GM12878 (cell line): ENCODE data around the gene ADGRD1. TPM values are rescaled to one million over a fixed set of nuclear protein-coding genes. Genes with fewer than 3 reads are reported as not detected.

Experiments
- CHD1 ChIP-seq: IDR thresholded peaks from 2 replicates; pipeline ENCODE4 v1.6.1; 2012; ENCODE audit warnings: low read depth, low read length, improper control_type of control experiment
- CREB1 ChIP-seq: IDR thresholded peaks from 2 replicates; pipeline ENCODE4 v1.6.1; 2012; ENCODE audit warnings: low read depth, mild to moderate bottlenecking, inconsistent platforms
- CREM ChIP-seq: IDR thresholded peaks from 2 replicates; pipeline ENCODE4 v1.6.1; 2014; ENCODE audit warnings: antibody characterized with exemption, low read depth
- DPF2 ChIP-seq: fragments of 450-650 bp; IDR thresholded peaks from 2 replicates; pipeline ENCODE4 v1.6.1; 2017; ENCODE audit warnings: mild to moderate bottlenecking
- E2F8 ChIP-seq: fragments of 450-650 bp; IDR thresholded peaks from 2 replicates; pipeline ENCODE4 v1.6.1; 2018; ENCODE audit warnings: mild to moderate bottlenecking, low read depth, moderate library complexity; ENCODE audit not compliant: partially characterized antibody
- KDM1A ChIP-seq: fragments of 200-600 bp; sonication (generic); IDR thresholded peaks from 2 replicates; pipeline ENCODE4 v1.6.1; 2016; ENCODE audit warnings: borderline replicate concordance
- NFYB ChIP-seq: IDR thresholded peaks from 2 replicates; pipeline ENCODE4 v1.6.1; 2011; ENCODE audit warnings: low read depth, mild to moderate bottlenecking, low read length, improper control_type of control experiment, moderate library complexity; ENCODE audit not compliant: insufficient read depth
- NRF1 ChIP-seq: conservative IDR thresholded peaks from 2 replicates; pipeline ENCODE4 v1.6.1; 2011; ENCODE audit warnings: mild to moderate bottlenecking, low read depth, low read length, improper control_type of control experiment
- PAX8 ChIP-seq: fragments of 450-650 bp; IDR thresholded peaks from 2 replicates; pipeline ENCODE4 v1.6.1; 2017; ENCODE audit warnings: mild to moderate bottlenecking, moderate library complexity
- RAD21 ChIP-seq: IDR thresholded peaks from 2 replicates; pipeline ENCODE4 v1.6.1; 2011; ENCODE audit warnings: mild to moderate bottlenecking, low read depth, low read length, moderate library complexity; ENCODE audit not compliant: insufficient read depth
- RAD51 ChIP-seq: fragments of 450-650 bp; IDR thresholded peaks from 2 replicates; pipeline ENCODE4 v1.6.1; 2016; ENCODE audit warnings: moderate library complexity, mild to moderate bottlenecking, inconsistent platforms
- RB1 ChIP-seq: fragments of 450-650 bp; formaldehyde crosslinking; IDR thresholded peaks from 2 replicates; pipeline ENCODE4 v1.6.1; 2017; ENCODE audit warnings: mild to moderate bottlenecking, borderline replicate concordance
- SKIL ChIP-seq: fragments of 450-650 bp; IDR thresholded peaks from 2 replicates; pipeline ENCODE4 v1.6.1; 2017; ENCODE audit warnings: mild to moderate bottlenecking, low read depth, inconsistent platforms; ENCODE audit not compliant: poor library complexity, severe bottlenecking
- STAT1 ChIP-seq: fragments of 450-650 bp; conservative IDR thresholded peaks from 2 replicates; pipeline ENCODE4 v1.6.1; 2014; ENCODE audit warnings: antibody characterized with exemption, mild to moderate bottlenecking
- SUPT20H ChIP-seq: IDR thresholded peaks from 2 replicates; pipeline ENCODE4 v1.6.1; 2011; ENCODE audit warnings: low read depth, mild to moderate bottlenecking, low read length, moderate library complexity, borderline replicate concordance; ENCODE audit not compliant: control insufficient read depth
- SUZ12 ChIP-seq: fragments of 200-600 bp; sonication (generic); IDR thresholded peaks from one replicate; pipeline ENCODE4 v1.6.1; 2018; ENCODE audit warnings: antibody characterized with exemption, mild to moderate bottlenecking; ENCODE audit not compliant: unreplicated experiment
- TARDBP ChIP-seq: IDR thresholded peaks from 2 replicates; pipeline ENCODE4 v1.6.1; 2016; ENCODE audit warnings: borderline replicate concordance
- TBL1XR1 ChIP-seq: IDR thresholded peaks from 2 replicates; pipeline ENCODE4 v1.6.1; 2012; ENCODE audit warnings: low read depth, low read length, improper control_type of control experiment
- ZBTB4 ChIP-seq: fragments of 450-650 bp; formaldehyde crosslinking; IDR thresholded peaks from 2 replicates; pipeline ENCODE4 v1.4.0; 2022; ENCODE audit warnings: mild to moderate bottlenecking, moderate library complexity
- ZNF24 ChIP-seq: fragments of 450-650 bp; IDR thresholded peaks from 2 replicates; pipeline ENCODE4 v1.6.1; 2017; ENCODE audit warnings: antibody characterized with exemption, mild to moderate bottlenecking
- ZSCAN29 ChIP-seq: fragments of 450-650 bp; IDR thresholded peaks from 2 replicates; pipeline ENCODE4 v1.6.1; 2017; ENCODE audit warnings: mild to moderate bottlenecking, moderate library complexity
- polyA plus RNA-seq, 11 experiments: library from polyadenylated mRNA; depleted of rRNA in 4 of 11; unstranded in 6 of 11; stranded (reverse) in 5 of 11; fragments of >200 nt; fragmentation: Nextera tagmentation in 4 of 11; fragmentation: Illumina TruSeq in 1 of 11; extraction: Ambion mirVana in 4 of 11; extraction: Trizol in 1 of 11; gene quantifications; 1 replicate in 1 of 11; 2 replicates in 10 of 11; pipeline versions ENCODE4 v1.2.1 to v1.2.3, GENCODE V29; 2011 to 2016; ENCODE audit warnings: inconsistent platforms in 2 of 11, missing spikeins in 2 of 11, low read depth in 1 of 11
- total RNA-seq, 4 experiments: library from RNA; depleted of rRNA in 3 of 4; stranded (reverse); fragments of >200 nt in 3 of 4; fragmentation: Illumina TruSeq in 1 of 4; extraction: Trizol in 1 of 4; gene quantifications; 2 replicates each; pipeline versions ENCODE4 v1.2.1 to v1.2.3, GENCODE V29; 2013 to 2021

Gene ADGRD1
- total and polyA plus RNA-seq, 10 of the 15 experiments (the other 5 are each of a cell fraction or from before 2014, with no cell fraction given), result 0.15 to 12.7 (median 1.2) TPM

- TF ChIP-seq ZSCAN29 (0 out of 2 replicates have a peak, but pooled peaks have one; percentile 27), KDM1A (no peak), STAT1 (no peak; the same call in 1 of the 2 replicates), PAX8 (no peak), E2F8 (no peak), TBL1XR1 (0 out of 2 replicates have a peak, but pooled peaks have one; percentile 31), CREB1 (peak; percentile 42; the same call in 1 of the 2 replicates), CHD1 (no peak), SKIL (peak; percentile 76), TARDBP (peak; percentile 59; the same call in 1 of the 2 replicates), RAD21 (peak; percentile 34; the same call in 1 of the 2 replicates), DPF2 (peak; percentile 93; the same call in 1 of the 2 replicates), RAD51 (peak; percentile 18; the same call in 1 of the 2 replicates), ZNF24 (no peak; the same call in 1 of the 2 replicates), SUZ12 (no peak), RB1 (peak; percentile 95; the same call in 1 of the 2 replicates), NRF1 (no peak), CREM (peak; percentile 66; the same call in 1 of the 2 replicates), NFYB (no peak), ZBTB4 (no peak), SUPT20H (no peak)
Measured at GRCh38 chr12:131092901-131093603, 139.3 kb downstream of the ADGRD1 start (continued).
